A673 (cell line): Measurements from ENCODE around the gene GRAMD2B. TPM values are rescaled to one million over a fixed set of nuclear protein-coding genes. Genes with fewer than 3 reads are reported as not detected.

ENCODE experiments used
- BruUV-seq: library from RNA; stranded (reverse); fragments of 400-500 nt; replicated peaks from 2 replicates; lab custom pipeline; 2021; lab: Mats Ljungman, UMichigan
- CTCF ChIA-PET: fragments of 300-600 bp; sonication (Branson Sonifier 250); formaldehyde crosslinking; loops from one replicate; lab custom pipeline; 2022; ENCODE audit warnings: antibody characterized with exemption; lab: Charles Lee
- POLR2A ChIA-PET: fragments of 300-600 bp; sonication (Branson Sonifier 250); formaldehyde crosslinking; loops from one replicate; lab custom pipeline; 2022; ENCODE audit warnings: antibody characterized with exemption; ENCODE audit not compliant: low non-redundant PET; lab: Charles Lee
- DNase-seq: peaks from one replicate; pipeline ENCODE4 v3.0.0-alpha.2; 2015; ENCODE audit warnings: low spot score
- H3K27ac ChIP-seq: fragments of 200-600 bp; sonication (generic); 2 replicates; pipeline ENCODE4 v1.5.1; 2016; ENCODE audit warnings: mixed run types, low read depth, mild to moderate bottlenecking, mixed read lengths, antibody characterized with exemption, low read length; ENCODE audit not compliant: poor library complexity, severe bottlenecking
- H3K27me3 ChIP-seq: fragments of 200-600 bp; sonication (generic); replicated peaks from 2 replicates; pipeline ENCODE4 v1.6.1; 2017; ENCODE audit warnings: mixed run types, low read depth, mild to moderate bottlenecking, mixed read lengths, antibody characterized with exemption, low read length; ENCODE audit not compliant: insufficient read depth, poor library complexity
- H3K36me3 ChIP-seq: fragments of 200-600 bp; sonication (generic); 2 replicates; pipeline ENCODE4 v1.6.1; 2016; ENCODE audit warnings: mixed run types, mild to moderate bottlenecking, mixed read lengths, antibody characterized with exemption, low read length; ENCODE audit not compliant: insufficient read depth, poor library complexity, severe bottlenecking
- H3K4me1 ChIP-seq: fragments of 200-600 bp; sonication (generic); 2 replicates; pipeline ENCODE4 v1.6.1; 2017; ENCODE audit warnings: mixed run types, mild to moderate bottlenecking, mixed read lengths, antibody characterized with exemption, low read length; ENCODE audit not compliant: insufficient read depth, poor library complexity, severe bottlenecking
- H3K4me3 ChIP-seq: fragments of 200-600 bp; sonication (generic); 2 replicates; pipeline ENCODE4 v1.5.1; 2016; ENCODE audit warnings: low read depth, mixed run types, mild to moderate bottlenecking, mixed read lengths, low read length; ENCODE audit not compliant: poor library complexity, severe bottlenecking
- H3K9me3 ChIP-seq: fragments of 200-600 bp; sonication (generic); 2 replicates; pipeline ENCODE4 v1.6.1; 2016; ENCODE audit warnings: mixed run types, low read depth, mild to moderate bottlenecking, mixed read lengths, antibody characterized with exemption, low read length; ENCODE audit not compliant: poor library complexity, severe bottlenecking
- CTCF ChIP-seq: fragments of 300-800, 200-600 bp; sonication (generic); conservative IDR thresholded peaks from 2 replicates; pipeline ENCODE4 v1.5.1; 2017; ENCODE audit warnings: low read depth, mild to moderate bottlenecking, antibody characterized with exemption, low read length, moderate library complexity, mixed read lengths
- EZH2 ChIP-seq: fragments of 200-600 bp; sonication (generic); IDR thresholded peaks from 2 replicates; pipeline ENCODE4 v1.6.1; 2017; ENCODE audit warnings: borderline replicate concordance, low read depth, mild to moderate bottlenecking, mixed read lengths, antibody characterized with exemption, low read length; ENCODE audit not compliant: poor library complexity, severe bottlenecking
- intact Hi-C: fragments of 100-400 bp; cut with micrococcal nuclease; formaldehyde crosslinking; loops from one replicate; pipeline ENCODE4 v1.10.0; 2022; ENCODE audit not compliant: unreplicated experiment
- total RNA-seq: library from RNA; stranded (reverse); gene quantifications from 2 replicates; pipeline ENCODE4 v1.2.3, GENCODE V29; 2021

Gene GRAMD2B
- total RNA-seq, 1 experiment from 2014 or later, result 2.6 TPM

GRCh38 chr5:126443374-126443851, 20.2 kb downstream of the GRAMD2B start:
- TF ChIP-seq CTCF (no peak), EZH2 (no peak)
- intact Hi-C loops, result no loop called here
- no peaks in the 10 kb centered on the region for H3K4me1 ChIP-seq
- CTCF ChIA-PET, result no interaction called here
- no peak overlapping the region for H3K27ac ChIP-seq
- no peaks in the 10 kb centered on the region for H3K9me3 ChIP-seq
- H3K27me3 ChIP-seq, result no peaks in the 10 kb centered on the region
- POLR2A ChIA-PET, result no interaction called here
- BruUV-seq, result no TSS peak
- no peak for DNase-seq
- no peak overlapping the region for H3K4me3 ChIP-seq
- H3K36me3 ChIP-seq, result no peaks in the 10 kb centered on the region

GRCh38 chr5:126444137-126444536, 20.9 kb downstream of the GRAMD2B start:
- Histone ChIP-seq H3K4me3 (no peak overlapping the region), H3K4me1 (no peaks in the 10 kb centered on the region), H3K27ac (no peak overlapping the region), H3K9me3 (no peaks in the 10 kb centered on the region), H3K36me3 (no peaks in the 10 kb centered on the region), H3K27me3 (no peaks in the 10 kb centered on the region)
- ChIA-PET POLR2A (no interaction called here), CTCF (no interaction called here)
- no TSS peak for BruUV-seq
- TF ChIP-seq CTCF, result no peak
- TF ChIP-seq EZH2, result no peak
- intact Hi-C loops, result no loop called here
- DNase-seq, result no peak

GRCh38 chr5:126445502-126446174, 22.4 kb downstream of the GRAMD2B start:
- intact Hi-C loops, result no loop called here
- H3K9me3 ChIP-seq, result no peaks in the 10 kb centered on the region
- no TSS peak for BruUV-seq
- DNase-seq, result no peak
- TF ChIP-seq CTCF (no peak), EZH2 (no peak)
- H3K4me1 ChIP-seq, result no peaks in the 10 kb centered on the region
- H3K27me3 ChIP-seq, result no peaks in the 10 kb centered on the region
- H3K27ac ChIP-seq, result no peak overlapping the region
- H3K36me3 ChIP-seq, result no peaks in the 10 kb centered on the region
- ChIA-PET CTCF (no interaction called here), POLR2A (no interaction called here)
- no peak overlapping the region for H3K4me3 ChIP-seq
